Measurements from ENCODE around the gene LPAR3. TPM values are rescaled to one million over a fixed set of nuclear protein-coding genes. Genes with fewer than 3 reads are reported as not detected.
A peak's percentile ranks its signal among the peaks of the same experiment; 100 is the strongest.
"Not testable (repeated sequence)": the region's sequence is repeated elsewhere in the genome, so short reads cannot be mapped to it uniquely, and the experiment has no call there.

Gene LPAR3
- total and polyA plus RNA-seq, 2 of the 13 experiments (the other 11 are each of a cell fraction or from before 2014, with no cell fraction given), result not detected

DNA sequence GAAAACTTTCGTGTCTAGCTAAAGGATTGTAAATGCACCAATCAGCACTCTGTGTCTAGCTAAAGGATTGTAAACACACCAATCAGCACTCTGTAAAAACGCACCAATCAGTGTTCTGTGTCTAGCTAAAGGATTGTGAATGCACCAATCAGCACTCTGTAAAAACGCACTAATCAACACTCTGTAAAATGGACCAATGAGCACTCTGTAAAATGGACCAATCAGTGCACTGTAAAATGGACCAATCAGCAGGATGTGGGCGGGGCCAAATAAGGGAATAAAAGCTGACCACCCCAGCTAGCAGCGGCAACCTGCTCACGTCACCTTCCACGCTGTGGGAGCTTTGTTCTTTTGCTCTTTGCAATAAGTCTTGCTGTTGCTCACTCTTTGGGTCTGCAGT, 9.7 kb upstream of the LPAR3 start:
- H3K4me3 ChIP-seq (replicated peaks in 1 of 3; ENCODE audit: insufficient read depth in 1 of 3, low read depth in 2 of 3, low read length in 3 of 3); FAIRE-seq; H3K4me2 ChIP-seq (ENCODE audit: low read depth, low read length); H3K9me3 ChIP-seq (ENCODE audit: low read length); in situ Hi-C loops (cut with HindIII; ENCODE audit: extremely low pct_ligation_motif_present, low pct_unique_long_range_greater_than_20kb); H4K20me1 ChIP-seq (ENCODE audit: insufficient read depth, low read length); H3K9ac ChIP-seq (ENCODE audit: insufficient read depth, low read depth, low read length); H3K4me1 ChIP-seq (ENCODE audit: insufficient read depth, low read length); POLR2A ChIA-PET; intact Hi-C loops (cut with micrococcal nuclease; ENCODE audit: unreplicated experiment); CTCF ChIA-PET (ENCODE audit: low intra/inter-chr PET ratio, low total read pairs); H3K27ac ChIP-seq (ENCODE audit: extremely low read length, insufficient read depth, low read length); H2AFZ ChIP-seq (ENCODE audit: low read length); BruUV-seq (replicated peaks); DNase-seq (ENCODE audit: low spot score); H3K79me2 ChIP-seq (ENCODE audit: insufficient read depth, low read length); ATAC-seq; H3K36me3 ChIP-seq (replicated peaks in 1 of 2; ENCODE audit: control insufficient read depth in 1 of 2, insufficient read depth in 2 of 2, low read length in 2 of 2); H3K27me3 ChIP-seq (ENCODE audit: control insufficient read depth in 1 of 2, insufficient read depth in 2 of 2, low read length in 2 of 2): not testable (repeated sequence)
- TF ChIP-seq NFYB (CRISPR knock-in tag; IDR thresholded peaks at IDR 0.05), result 0 out of 2 replicates have a peak, but pooled peaks have one; percentile 34
- 21% methylated on average over 7 of the region's 7 CpGs for WGBS (ENCODE audit: low lambda C conversion rate)

DNA sequence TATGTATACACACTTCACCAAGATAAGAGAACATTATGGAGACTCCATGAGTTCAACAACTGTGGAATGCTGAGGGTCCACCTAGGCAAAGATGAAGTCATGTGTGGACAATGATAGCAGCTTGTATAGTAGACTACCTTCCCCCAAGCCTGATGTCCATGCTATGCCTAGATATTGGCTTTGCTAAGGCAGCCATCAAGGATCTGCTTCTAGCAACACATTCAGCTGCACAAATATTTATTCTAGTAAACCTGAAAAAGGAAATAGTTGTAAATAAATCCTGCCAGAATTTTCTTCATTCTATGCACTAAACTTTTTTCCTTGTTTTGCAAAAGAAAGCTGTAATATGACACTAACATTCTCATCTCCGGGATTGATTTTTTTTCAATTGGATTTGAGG, 7.0 kb upstream of the LPAR3 start:
- no peak for ATAC-seq
- TF ChIP-seq NR2F1 (CRISPR knock-in tag; IDR thresholded peaks at IDR 0.05) (no peak), ISX (CRISPR knock-in tag; conservative IDR thresholded peaks at IDR 0.05) (no peak), SP2 (CRISPR knock-in tag; IDR thresholded peaks at IDR 0.05) (no peak)

More for the DNA sequence above, 7.0 kb upstream of the LPAR3 start:
- Histone ChIP-seq H3K4me2 (ENCODE audit: low read depth, low read length) (no peak overlapping the region), H3K4me3 (replicated peaks in 1 of 3; ENCODE audit: insufficient read depth in 1 of 3, low read depth in 2 of 3, low read length in 3 of 3) (no peak overlapping the region), H3K27me3 (ENCODE audit: control insufficient read depth in 1 of 2, insufficient read depth in 2 of 2, low read length in 2 of 2) (no peaks in the 10 kb centered on the region; a peak in 2 of 5 replicates), H3K79me2 (ENCODE audit: insufficient read depth, low read length) (no peaks in the 10 kb centered on the region), H3K9ac (ENCODE audit: insufficient read depth, low read depth, low read length) (no peak overlapping the region), H2AFZ (ENCODE audit: low read length) (no peak overlapping the region), H4K20me1 (ENCODE audit: insufficient read depth, low read length) (no peaks in the 10 kb centered on the region), H3K36me3 (replicated peaks in 1 of 2; ENCODE audit: control insufficient read depth in 1 of 2, insufficient read depth in 2 of 2, low read length in 2 of 2) (no peaks in the 10 kb centered on the region), H3K27ac (ENCODE audit: extremely low read length, insufficient read depth, low read length) (no peak overlapping the region), H3K9me3 (ENCODE audit: low read length) (no peaks in the 10 kb centered on the region), H3K4me1 (ENCODE audit: insufficient read depth, low read length) (no peaks in the 10 kb centered on the region)
- DNase-seq (ENCODE audit: low spot score), result no peak
- FAIRE-seq, result no peak
- intact Hi-C loops (cut with micrococcal nuclease; ENCODE audit: unreplicated experiment), result no loop called here
- in situ Hi-C loops (cut with HindIII; ENCODE audit: extremely low pct_ligation_motif_present, low pct_unique_long_range_greater_than_20kb), result no loop called here
- no TSS peak for BruUV-seq (replicated peaks)
- CTCF ChIA-PET (ENCODE audit: low intra/inter-chr PET ratio, low total read pairs), result no interaction called here
- POLR2A ChIA-PET, result no interaction called here
- 0% methylated on average over 1 of the region's 1 CpG for WGBS (ENCODE audit: low lambda C conversion rate)

All from HepG2 (cell line).